HEK293 (cell line): Measurements from ENCODE around the gene CEMIP2.

ENCODE experiments used
- CTCF ChIA-PET: fragments of 350-600 bp; formaldehyde crosslinking; extraction: SDS; loops from one replicate; lab custom pipeline; 2021; ENCODE audit warnings: antibody characterized with exemption; lab: Yijun Ruan, JAX
- POLR2A ChIA-PET: fragments of 300-600 bp; formaldehyde crosslinking; extraction: SDS; loops from one replicate; lab custom pipeline; 2020; ENCODE audit warnings: antibody characterized with exemption, inconsistent platforms; lab: Yijun Ruan, JAX
- H3K27ac ChIP-seq: fragments of 200-500 bp; sonication (Bioruptor generic); 2 replicates; pipeline ENCODE4 v1.5.1; 2014; ENCODE audit warnings: low read depth, low read length, control low read depth, inconsistent platforms; ENCODE audit errors: extremely low read depth
- H3K36me3 ChIP-seq, 2 experiments: fragments of 200-500 bp in 1 of 2; sonication (Bioruptor generic) in 1 of 2; 1 replicate in 1 of 2; 2 replicates in 1 of 2; pipeline ENCODE4 v1.5.1; 2014 to 2017; ENCODE audit warnings: inconsistent platforms in 2 of 2, low read length in 2 of 2; ENCODE audit not compliant: control insufficient read depth in 2 of 2, insufficient read depth in 1 of 2
- H3K4me1 ChIP-seq: fragments of 200-500 bp; sonication (Bioruptor generic); 2 replicates; pipeline ENCODE4 v1.5.1; 2014; ENCODE audit warnings: mild to moderate bottlenecking, low read length, inconsistent platforms; ENCODE audit not compliant: control insufficient read depth, insufficient read depth
- H3K4me3 ChIP-seq: 2 replicates; pipeline ENCODE4 v1.5.1; 2011; ENCODE audit warnings: low read depth, mild to moderate bottlenecking, control low read depth, low read length, moderate library complexity
- H3K9me3 ChIP-seq: fragments of 200-500 bp; sonication (Bioruptor generic); 2 replicates; pipeline ENCODE4 v1.5.1; 2014; ENCODE audit warnings: low read depth, low read length, inconsistent platforms; ENCODE audit not compliant: control insufficient read depth, insufficient read depth
- FEZF1 ChIP-seq: fragments of 450-650 bp; formaldehyde crosslinking; IDR thresholded peaks from 2 replicates; pipeline ENCODE4 v1.5.1; 2016; ENCODE audit warnings: missing biosample characterization, missing genetic modification characterization
- HIC1 ChIP-seq: fragments of 450-650 bp; formaldehyde crosslinking; IDR thresholded peaks from 2 replicates; pipeline ENCODE4 v1.5.1; 2016; ENCODE audit warnings: missing biosample characterization, missing genetic modification characterization
- HOXC10 ChIP-seq: sonication (generic); formaldehyde crosslinking; IDR thresholded peaks from 2 replicates; pipeline ENCODE4 v1.8.1; 2023; ENCODE audit warnings: mild to moderate bottlenecking, missing genetic modification reagents
- INSM2 ChIP-seq: fragments of 450-650 bp; formaldehyde crosslinking; IDR thresholded peaks from 2 replicates; pipeline ENCODE4 v1.5.1; 2016; ENCODE audit warnings: missing biosample characterization, missing genetic modification characterization
- KLF7 ChIP-seq: fragments of 450-650 bp; formaldehyde crosslinking; IDR thresholded peaks from 2 replicates; pipeline ENCODE4 v1.5.1; 2016; ENCODE audit warnings: missing biosample characterization, missing genetic modification characterization, borderline replicate concordance
- ZNF350 ChIP-seq: fragments of 450-650 bp; formaldehyde crosslinking; IDR thresholded peaks from 2 replicates; pipeline ENCODE4 v1.5.0; 2017; ENCODE audit warnings: missing biosample characterization, mild to moderate bottlenecking, missing genetic modification characterization
- ZNF416 ChIP-seq: fragments of 450-650 bp; formaldehyde crosslinking; IDR thresholded peaks from 2 replicates; pipeline ENCODE4 v1.5.1; 2016; ENCODE audit warnings: missing biosample characterization, missing genetic modification characterization
- ZNF560 ChIP-seq: fragments of 450-650 bp; formaldehyde crosslinking; IDR thresholded peaks from 2 replicates; pipeline ENCODE4 v1.5.1; 2017; ENCODE audit warnings: missing biosample characterization, missing genetic modification characterization, borderline replicate concordance
- ZXDB ChIP-seq: fragments of 450-650 bp; formaldehyde crosslinking; IDR thresholded peaks from 2 replicates; pipeline ENCODE4 v1.5.1; 2016; ENCODE audit warnings: missing biosample characterization, missing genetic modification characterization
- TF ChIP-seq, protein P1 (sequence below): fragments of 450-650 bp; formaldehyde crosslinking; IDR thresholded peaks from 2 replicates; pipeline ENCODE4 v1.5.1; 2017; ENCODE audit warnings: missing biosample characterization, mild to moderate bottlenecking, missing genetic modification characterization, moderate library complexity
- TF ChIP-seq, protein P2 (sequence below): fragments of 450-650 bp; formaldehyde crosslinking; IDR thresholded peaks from 2 replicates; pipeline ENCODE4 v1.5.1; 2016; ENCODE audit warnings: missing biosample characterization, missing genetic modification characterization, low read depth
- TF ChIP-seq, protein P3 (sequence below): fragments of 450-650 bp; formaldehyde crosslinking; IDR thresholded peaks from 2 replicates; pipeline ENCODE4 v1.5.1; 2016; ENCODE audit warnings: missing biosample characterization, missing genetic modification characterization

Gene CEMIP2

GRCh38 chr9:71758277-71758676, 10.0 kb downstream of the CEMIP2 start (continued):
- TF ChIP-seq, protein P1, sequence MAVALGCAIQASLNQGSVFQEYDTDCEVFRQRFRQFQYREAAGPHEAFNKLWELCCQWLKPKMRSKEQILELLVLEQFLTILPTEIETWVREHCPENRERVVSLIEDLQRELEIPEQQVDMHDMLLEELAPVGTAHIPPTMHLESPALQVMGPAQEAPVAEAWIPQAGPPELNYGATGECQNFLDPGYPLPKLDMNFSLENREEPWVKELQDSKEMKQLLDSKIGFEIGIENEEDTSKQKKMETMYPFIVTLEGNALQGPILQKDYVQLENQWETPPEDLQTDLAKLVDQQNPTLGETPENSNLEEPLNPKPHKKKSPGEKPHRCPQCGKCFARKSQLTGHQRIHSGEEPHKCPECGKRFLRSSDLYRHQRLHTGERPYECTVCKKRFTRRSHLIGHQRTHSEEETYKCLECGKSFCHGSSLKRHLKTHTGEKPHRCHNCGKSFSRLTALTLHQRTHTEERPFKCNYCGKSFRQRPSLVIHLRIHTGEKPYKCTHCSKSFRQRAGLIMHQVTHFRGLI (tag by site-specific recombination), result no peak
- TF ChIP-seq, protein P2, sequence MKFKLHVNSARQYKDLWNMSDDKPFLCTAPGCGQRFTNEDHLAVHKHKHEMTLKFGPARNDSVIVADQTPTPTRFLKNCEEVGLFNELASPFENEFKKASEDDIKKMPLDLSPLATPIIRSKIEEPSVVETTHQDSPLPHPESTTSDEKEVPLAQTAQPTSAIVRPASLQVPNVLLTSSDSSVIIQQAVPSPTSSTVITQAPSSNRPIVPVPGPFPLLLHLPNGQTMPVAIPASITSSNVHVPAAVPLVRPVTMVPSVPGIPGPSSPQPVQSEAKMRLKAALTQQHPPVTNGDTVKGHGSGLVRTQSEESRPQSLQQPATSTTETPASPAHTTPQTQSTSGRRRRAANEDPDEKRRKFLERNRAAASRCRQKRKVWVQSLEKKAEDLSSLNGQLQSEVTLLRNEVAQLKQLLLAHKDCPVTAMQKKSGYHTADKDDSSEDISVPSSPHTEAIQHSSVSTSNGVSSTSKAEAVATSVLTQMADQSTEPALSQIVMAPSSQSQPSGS, result no peak

DNA sequence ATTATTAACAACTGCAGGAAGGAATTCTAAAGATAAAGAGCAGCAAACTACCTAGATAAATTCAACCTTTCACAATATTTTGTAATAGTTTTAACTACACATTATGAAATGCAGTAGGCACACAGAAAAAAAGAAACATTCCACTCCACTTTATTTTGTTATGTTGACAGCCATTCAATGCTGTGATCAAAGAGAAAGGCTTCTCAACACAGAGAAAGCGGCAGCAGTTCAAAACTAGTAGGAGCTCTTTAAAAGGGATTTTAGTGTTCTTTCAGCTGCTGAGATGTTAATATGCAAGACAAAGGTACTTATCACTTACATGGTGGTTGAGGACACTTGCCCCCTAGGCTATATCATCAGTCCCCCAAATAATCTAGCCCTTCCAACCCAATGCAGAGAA, 11.6 kb downstream of the CEMIP2 start:
- Histone ChIP-seq H3K27ac (no peak overlapping the region), H3K4me1 (peaks cover 8% of the 10 kb centered on the region), H3K4me3 (no peak overlapping the region), H3K9me3 (no peaks in the 10 kb centered on the region), H3K36me3 (no peaks in the 10 kb centered on the region)
- TF ChIP-seq ZNF560 (tag by site-specific recombination) (no peak), ZXDB (no peak), ZNF416 (no peak), KLF7 (no peak), HOXC10 (CRISPR knock-in tag) (no peak), ZNF350 (tag by site-specific recombination) (no peak)
- TF ChIP-seq, protein P3, sequence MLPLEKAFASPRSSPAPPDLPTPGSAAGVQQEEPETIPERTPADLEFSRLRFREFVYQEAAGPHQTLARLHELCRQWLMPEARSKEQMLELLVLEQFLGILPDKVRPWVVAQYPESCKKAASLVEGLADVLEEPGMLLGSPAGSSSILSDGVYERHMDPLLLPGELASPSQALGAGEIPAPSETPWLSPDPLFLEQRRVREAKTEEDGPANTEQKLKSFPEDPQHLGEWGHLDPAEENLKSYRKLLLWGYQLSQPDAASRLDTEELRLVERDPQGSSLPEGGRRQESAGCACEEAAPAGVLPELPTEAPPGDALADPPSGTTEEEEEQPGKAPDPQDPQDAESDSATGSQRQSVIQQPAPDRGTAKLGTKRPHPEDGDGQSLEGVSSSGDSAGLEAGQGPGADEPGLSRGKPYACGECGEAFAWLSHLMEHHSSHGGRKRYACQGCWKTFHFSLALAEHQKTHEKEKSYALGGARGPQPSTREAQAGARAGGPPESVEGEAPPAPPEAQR, result no peak
- ChIA-PET POLR2A (no interaction called here), CTCF (no interaction called here)

GRCh38 chr9:71755869-71756268, 12.4 kb downstream of the CEMIP2 start:
- Histone ChIP-seq H3K4me3 (no peak overlapping the region), H3K9me3 (no peaks in the 10 kb centered on the region), H3K27ac (no peak overlapping the region), H3K4me1 (peaks cover 4% of the 10 kb centered on the region; the same call in 1 of the 2 replicates), H3K36me3 (no peaks in the 10 kb centered on the region)
- CTCF ChIA-PET, result interaction anchor here (0.6 to 1.0 kb wide), 2 partner anchors 9 to 127 kb away, joined by 3 read pairs; no protein-coding TSS in a partner anchor
- no peak for TF ChIP-seq INSM2 (tag by site-specific recombination)
- TF ChIP-seq, protein P3, result no peak
- no peak for TF ChIP-seq FEZF1 (tag by site-specific recombination)
- no peak for TF ChIP-seq HIC1
- POLR2A ChIA-PET, result interaction anchor here (0.6 to 1.5 kb wide), 3 partner anchors 13 to 472 kb away, joined by 3 to 5 read pairs (median 3); partner anchors contain the start of genes ABHD17B and C9orf85
